K562 (cell line): ENCODE data around the gene SULT2A1. TPM values are rescaled to one million over a fixed set of nuclear protein-coding genes. Genes with fewer than 3 reads are reported as not detected.

Experiments used
- ATAC-seq: fragments of 200-7000 bp; cut with Tn5 transposase; 3 replicates; pipeline ENCODE4 v1.9.1; 2020; ENCODE audit warnings: moderate library complexity
- BruUV-seq: library from RNA; stranded (reverse); fragments of 400-500 nt; replicated peaks from 2 replicates; lab custom pipeline; 2021; lab: Mats Ljungman, UMichigan
- CTCF ChIA-PET: fragments of 300-600 bp; formaldehyde crosslinking; extraction: SDS; loops from one replicate; lab custom pipeline; 2021; ENCODE audit warnings: low intra/inter-chr PET ratio; lab: Yijun Ruan, JAX
- POLR2A ChIA-PET: fragments of 300-600, 350-650 bp; sonication (Branson Sonifier 250); formaldehyde crosslinking; extraction: SDS; loops from one replicate; lab custom pipeline; 2021; ENCODE audit warnings: antibody characterized with exemption, inconsistent platforms; lab: Yijun Ruan, JAX
- DNase-seq, 4 experiments: peaks; one replicate each; pipeline versions ENCODE4 v3.0.0 to v3.0.0-alpha.2; 2011 to 2018; ENCODE audit warnings: low spot score in 3 of 4, mixed read lengths in 3 of 4; ENCODE audit errors: extremely low read depth in 1 of 4
- FAIRE-seq: peaks from 2 replicates; lab custom pipeline; 2011; peaks lifted over from hg19 to GRCh38; lab: Jason Lieb, UNC
- H2AFZ ChIP-seq: 2 replicates; pipeline ENCODE4 v1.6.0; 2011; ENCODE audit warnings: low read depth, low read length, control low read depth, inconsistent platforms
- H3K27ac ChIP-seq: fragments of 200-600 bp; 3 replicates; pipeline ENCODE4 v1.8.0; 2011; ENCODE audit warnings: low read depth, mild to moderate bottlenecking, control low read depth, inconsistent platforms, low read length, moderate library complexity, mixed read lengths; ENCODE audit errors: extremely low read depth
- H3K27me3 ChIP-seq, 2 experiments: fragments of 300-600 bp in 1 of 2; 2 replicates in 1 of 2; 3 replicates in 1 of 2; pipeline versions ENCODE4 v1.6.0 to v1.8.0; 2011; ENCODE audit warnings: inconsistent platforms in 2 of 2, low read length in 2 of 2, mild to moderate bottlenecking in 1 of 2, mixed read lengths in 1 of 2, moderate library complexity in 1 of 2; ENCODE audit not compliant: control insufficient read depth in 2 of 2, insufficient read depth in 2 of 2
- H3K36me3 ChIP-seq: fragments of 300-600 bp; 3 replicates; pipeline ENCODE4 v1.8.0; 2011; ENCODE audit warnings: mild to moderate bottlenecking, low read length, inconsistent platforms; ENCODE audit not compliant: control insufficient read depth, insufficient read depth
- H3K4me1 ChIP-seq, 2 experiments: fragments of 200-600 bp in 1 of 2; replicated peaks in 1 of 2; 2 replicates in 1 of 2; 3 replicates in 1 of 2; pipeline versions ENCODE4 v1.5.1 to v1.8.0; 2011; ENCODE audit warnings: inconsistent platforms in 2 of 2, low read length in 2 of 2, mild to moderate bottlenecking in 1 of 2, mixed read lengths in 1 of 2, moderate library complexity in 1 of 2; ENCODE audit not compliant: control insufficient read depth in 2 of 2, insufficient read depth in 2 of 2
- H3K4me2 ChIP-seq: 2 replicates; pipeline ENCODE4 v1.6.1; 2011; ENCODE audit warnings: low read length, control low read depth, inconsistent platforms, mixed read lengths; ENCODE audit not compliant: insufficient read depth
- H3K4me3 ChIP-seq: fragments of 200-600 bp; sonication (generic), shearing (Covaris generic); 2 replicates; pipeline ENCODE4 v1.5.1; 2016; ENCODE audit warnings: control low read depth, inconsistent platforms
- H3K79me2 ChIP-seq: fragments of 200-600 bp; 3 replicates; pipeline ENCODE4 v1.8.0; 2011; ENCODE audit warnings: low read length, inconsistent platforms; ENCODE audit not compliant: control insufficient read depth, insufficient read depth
- H3K9ac ChIP-seq, 2 experiments: 2 replicates each; pipeline versions ENCODE4 v1.6.0 to v1.6.1; 2011; ENCODE audit warnings: low read depth in 2 of 2, low read length in 2 of 2, control low read depth in 1 of 2, inconsistent platforms in 1 of 2, mild to moderate bottlenecking in 1 of 2, mixed read lengths in 1 of 2; ENCODE audit not compliant: insufficient read depth in 1 of 2
- H3K9me1 ChIP-seq: one replicate; pipeline ENCODE4 v1.6.0; 2011; ENCODE audit warnings: inconsistent platforms, mild to moderate bottlenecking, low read length, moderate library complexity; ENCODE audit not compliant: control insufficient read depth, insufficient read depth
- H3K9me3 ChIP-seq: replicated peaks from 2 replicates; pipeline ENCODE4 v1.5.1; 2011; ENCODE audit warnings: low read depth, low read length, inconsistent platforms; ENCODE audit not compliant: control insufficient read depth, insufficient read depth
- H4K20me1 ChIP-seq: replicated peaks from 2 replicates; pipeline ENCODE4 v1.6.1; 2011; ENCODE audit warnings: low read length, inconsistent platforms, mixed read lengths; ENCODE audit not compliant: control insufficient read depth, insufficient read depth
- ARID1B ChIP-seq: fragments of 450-650 bp; IDR thresholded peaks from 2 replicates; pipeline ENCODE4 v1.6.1; 2016; ENCODE audit warnings: antibody characterized with exemption, mild to moderate bottlenecking, inconsistent platforms
- ATF7 ChIP-seq: fragments of 450-650 bp; IDR thresholded peaks from 2 replicates; pipeline ENCODE4 v1.7.1; 2014; ENCODE audit warnings: mild to moderate bottlenecking, moderate library complexity
- BHLHE40 ChIP-seq: IDR thresholded peaks from 2 replicates; pipeline ENCODE4 v1.6.1; 2011; ENCODE audit warnings: low read length, improper control_type of control experiment
- CBFA2T3 ChIP-seq: fragments of 450-650 bp; IDR thresholded peaks from 2 replicates; pipeline ENCODE4 v1.6.1; 2017
- KLF16 ChIP-seq: IDR thresholded peaks from 2 replicates; pipeline ENCODE4 v1.6.1; 2016; ENCODE audit warnings: antibody characterized with exemption
- PHF21A ChIP-seq: fragments of 450-650 bp; IDR thresholded peaks from 2 replicates; pipeline ENCODE4 v1.6.1; 2017; ENCODE audit warnings: low read depth, borderline replicate concordance
- RAD21 ChIP-seq, 2 experiments: fragments of 250-450 bp in 1 of 2; fragments of 450-650 bp in 1 of 2; sonication (Bioruptor Pico) in 1 of 2; formaldehyde crosslinking in 1 of 2; IDR thresholded peaks in 1 of 2; conservative IDR thresholded peaks in 1 of 2; 2 replicates each; pipeline versions ENCODE4 v1.4.0 to v1.8.0; 2020 to 2022; ENCODE audit warnings: mild to moderate bottlenecking in 2 of 2, moderate library complexity in 1 of 2
- RCOR1 ChIP-seq, 2 experiments: IDR thresholded peaks; 2 replicates each; pipeline ENCODE4 v1.6.1; 2012; ENCODE audit warnings: low read depth in 2 of 2, low read length in 2 of 2, borderline replicate concordance in 1 of 2, improper control_type of control experiment in 1 of 2
- WGBS: fragments of 100-300 bp; shearing (Covaris generic); methylation state at CpG from one replicate; pipeline ENCODE4 v1.1.6; 2016; ENCODE audit warnings: low coverage, mixed read lengths; ENCODE audit not compliant: insufficient coverage; ENCODE audit errors: missing lambda C conversion rate; 5-methylcytosine and 5-hydroxymethylcytosine counted together
- in situ Hi-C: fragments of 300-500 bp; cut with MboI; formaldehyde crosslinking; loops from 4 replicates; pipeline ENCODE4 v1.15.0; 2018; ENCODE audit warnings: inconsistent platforms, mixed read lengths
- intact Hi-C: fragments of 100-400 bp; cut with micrococcal nuclease; formaldehyde crosslinking; loops from 2 replicates; pipeline ENCODE4 v1.14.2; 2022
- polyA plus RNA-seq, 8 experiments: library from polyadenylated mRNA; depleted of rRNA in 4 of 8; stranded (reverse) in 5 of 8; unstranded in 3 of 8; fragments of >200 nt; fragmentation: Nextera tagmentation in 2 of 8; fragmentation: Illumina TruSeq in 1 of 8; extraction: Ambion mirVana in 2 of 8; extraction: Trizol in 1 of 8; gene quantifications; 2 replicates each; pipeline versions ENCODE4 v1.2.1 to v1.2.3, GENCODE V29; 2011 to 2014; ENCODE audit warnings: inconsistent platforms in 1 of 8, missing spikeins in 1 of 8
- total RNA-seq, 7 experiments: library from RNA; depleted of rRNA in 6 of 7; stranded (reverse); fragments of >200 nt in 6 of 7; fragmentation: Illumina TruSeq in 2 of 7; extraction: Trizol in 2 of 7; gene quantifications; 2 replicates each; pipeline versions ENCODE4 v1.2.1 to v1.2.3, GENCODE V29; 2011 to 2021; ENCODE audit warnings: low replicate concordance in 1 of 7
- TF ChIP-seq, protein P1 (sequence below): sonication (generic); formaldehyde crosslinking; IDR thresholded peaks from 2 replicates; pipeline ENCODE4 v1.8.0; 2022; ENCODE audit warnings: mild to moderate bottlenecking, missing genetic modification reagents
- TF ChIP-seq, protein P2 (sequence below): fragments of 200-800 bp; sonication (Bioruptor generic); IDR thresholded peaks from 2 replicates; pipeline ENCODE4 v1.6.1; 2017; ENCODE audit warnings: missing genetic modification characterization, missing compliant biosample characterization
- TF ChIP-seq, protein P3 (sequence below): IDR thresholded peaks from 2 replicates; pipeline ENCODE4 v1.6.1; 2011; ENCODE audit not compliant: insufficient read length; ENCODE audit errors: extremely low read depth
- TF ChIP-seq, protein P4 (sequence below): sonication (generic); formaldehyde crosslinking; IDR thresholded peaks from 2 replicates; pipeline ENCODE4 v1.8.0; 2022; ENCODE audit warnings: missing genetic modification reagents, mild to moderate bottlenecking, moderate library complexity, borderline replicate concordance

Gene SULT2A1
- total and polyA plus RNA-seq, 9 of the 15 experiments (the other 6 are each of a cell fraction or from before 2014, with no cell fraction given) = 0.03 to 0.25 (median 0.07) TPM; not detected in 4

DNA sequence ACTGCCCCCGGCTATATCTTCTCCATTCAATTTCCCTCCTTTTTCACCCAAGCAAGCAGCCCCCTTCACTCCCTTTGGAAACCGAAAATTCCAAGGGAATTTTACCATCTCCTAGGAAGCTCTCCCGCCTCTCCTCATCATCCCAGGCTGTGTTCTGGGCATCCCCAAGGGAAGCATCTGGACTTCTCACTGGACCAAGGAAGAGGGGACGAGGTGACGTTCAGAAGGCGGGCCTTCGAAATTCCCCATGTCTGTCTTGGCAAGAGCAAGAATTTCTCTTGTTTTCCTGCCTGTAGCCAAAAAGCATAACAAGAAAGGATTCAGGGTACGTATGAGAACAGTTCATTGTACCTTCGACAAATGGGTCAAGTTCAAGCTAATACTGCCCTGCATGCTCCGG is 20.9 kb downstream of the SULT2A1 start (continued):
- TF ChIP-seq, protein P1, sequence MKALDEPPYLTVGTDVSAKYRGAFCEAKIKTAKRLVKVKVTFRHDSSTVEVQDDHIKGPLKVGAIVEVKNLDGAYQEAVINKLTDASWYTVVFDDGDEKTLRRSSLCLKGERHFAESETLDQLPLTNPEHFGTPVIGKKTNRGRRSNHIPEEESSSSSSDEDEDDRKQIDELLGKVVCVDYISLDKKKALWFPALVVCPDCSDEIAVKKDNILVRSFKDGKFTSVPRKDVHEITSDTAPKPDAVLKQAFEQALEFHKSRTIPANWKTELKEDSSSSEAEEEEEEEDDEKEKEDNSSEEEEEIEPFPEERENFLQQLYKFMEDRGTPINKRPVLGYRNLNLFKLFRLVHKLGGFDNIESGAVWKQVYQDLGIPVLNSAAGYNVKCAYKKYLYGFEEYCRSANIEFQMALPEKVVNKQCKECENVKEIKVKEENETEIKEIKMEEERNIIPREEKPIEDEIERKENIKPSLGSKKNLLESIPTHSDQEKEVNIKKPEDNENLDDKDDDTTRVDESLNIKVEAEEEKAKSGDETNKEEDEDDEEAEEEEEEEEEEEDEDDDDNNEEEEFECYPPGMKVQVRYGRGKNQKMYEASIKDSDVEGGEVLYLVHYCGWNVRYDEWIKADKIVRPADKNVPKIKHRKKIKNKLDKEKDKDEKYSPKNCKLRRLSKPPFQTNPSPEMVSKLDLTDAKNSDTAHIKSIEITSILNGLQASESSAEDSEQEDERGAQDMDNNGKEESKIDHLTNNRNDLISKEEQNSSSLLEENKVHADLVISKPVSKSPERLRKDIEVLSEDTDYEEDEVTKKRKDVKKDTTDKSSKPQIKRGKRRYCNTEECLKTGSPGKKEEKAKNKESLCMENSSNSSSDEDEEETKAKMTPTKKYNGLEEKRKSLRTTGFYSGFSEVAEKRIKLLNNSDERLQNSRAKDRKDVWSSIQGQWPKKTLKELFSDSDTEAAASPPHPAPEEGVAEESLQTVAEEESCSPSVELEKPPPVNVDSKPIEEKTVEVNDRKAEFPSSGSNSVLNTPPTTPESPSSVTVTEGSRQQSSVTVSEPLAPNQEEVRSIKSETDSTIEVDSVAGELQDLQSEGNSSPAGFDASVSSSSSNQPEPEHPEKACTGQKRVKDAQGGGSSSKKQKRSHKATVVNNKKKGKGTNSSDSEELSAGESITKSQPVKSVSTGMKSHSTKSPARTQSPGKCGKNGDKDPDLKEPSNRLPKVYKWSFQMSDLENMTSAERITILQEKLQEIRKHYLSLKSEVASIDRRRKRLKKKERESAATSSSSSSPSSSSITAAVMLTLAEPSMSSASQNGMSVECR (CRISPR knock-in tag) = no peak

DNA sequence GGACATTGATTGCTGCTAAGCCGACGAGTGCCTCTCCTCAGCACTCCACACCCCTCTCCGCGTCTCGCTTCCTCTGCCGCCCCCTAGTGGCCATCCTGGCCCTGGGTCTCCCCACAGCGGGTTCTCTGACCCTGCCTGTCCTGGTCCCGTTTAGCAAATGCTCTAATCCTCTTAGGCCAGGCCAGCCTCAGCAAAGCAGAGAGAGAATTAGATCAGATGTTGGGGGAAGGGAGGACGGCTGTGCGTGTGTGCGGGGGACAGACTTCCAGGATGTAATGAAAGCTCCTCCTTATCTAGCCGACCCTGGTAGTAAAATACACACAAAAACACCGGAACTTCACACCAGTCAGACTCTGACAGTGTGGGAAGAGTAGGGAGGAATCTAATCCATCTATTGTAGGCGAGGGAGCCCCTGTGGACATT is 22.6 kb downstream of the SULT2A1 start:
- no peaks in the 10 kb centered on the region for H3K79me2 ChIP-seq
- H3K4me2 ChIP-seq = no peak overlapping the region; the same call in 1 of the 2 replicates
- no peak overlapping the region for H3K4me3 ChIP-seq
- H2AFZ ChIP-seq = peak overlapping the region; percentile 66
- FAIRE-seq = peak; percentile 92
- BruUV-seq = no TSS peak
- H3K27me3 ChIP-seq = no peaks in the 10 kb centered on the region; a peak in 1 of 5 replicates
- H3K9me3 ChIP-seq = no peaks in the 10 kb centered on the region; the same call in 1 of the 2 replicates
- peak overlapping the region in 1 of 2 experiments; percentile 31; a peak in 1 of 4 replicates for H3K9ac ChIP-seq
- intact Hi-C loops = loop anchor here (1.0 kb wide), 1 partner anchor 50 kb away; no protein-coding TSS in a partner anchor
- CTCF ChIA-PET = interaction anchor here (0.6 to 1.7 kb wide), 5 partner anchors 31 to 414 kb away, joined by 3 to 15 read pairs (median 4); partner anchors contain the start of gene EHD2
- no peaks in the 10 kb centered on the region for H3K36me3 ChIP-seq
- H3K9me1 ChIP-seq = no peaks in the 10 kb centered on the region
- POLR2A ChIA-PET = no interaction called here
- in situ Hi-C loops = no loop called here
- no peak overlapping the region for H3K27ac ChIP-seq
- peak; percentile 89 to 93 (median 90) for DNase-seq
- 6% methylated on average over 14 of the region's 14 CpGs for WGBS
- H3K4me1 ChIP-seq = peaks cover 0 to 6% of the 10 kb centered on the region in 2 experiments; a peak in 3 of 5 replicates
- no peaks in the 10 kb centered on the region for H4K20me1 ChIP-seq
- peak; percentile 100 for ATAC-seq
- TF ChIP-seq ATF7 (peak; percentile 32; the same call in 1 of the 2 replicates), ARID1B (peak; percentile 10; the same call in 1 of the 2 replicates), RAD21 (CRISPR knock-in tag; conservative IDR thresholded peaks at IDR 0.05 in 1 of 2, IDR thresholded peaks at IDR 0.05 in 1 of 2) (peak; percentile 78 to 90), RCOR1 (IDR thresholded peaks at IDR 0.05; ENCODE audit: borderline replicate concordance in 1 of 2, low read depth in 2 of 2, low read length in 2 of 2) (peak in 1 of 2 experiments; percentile 38; a peak in 1 of 4 replicates), CBFA2T3 (peak; percentile 42; the same call in 1 of the 2 replicates), PHF21A (0 out of 2 replicates have a peak, but pooled peaks have one; percentile 47), BHLHE40 (peak; percentile 42; the same call in 1 of the 2 replicates), KLF16 (0 out of 2 replicates have a peak, but pooled peaks have one; percentile 39)
- TF ChIP-seq, protein P2, sequence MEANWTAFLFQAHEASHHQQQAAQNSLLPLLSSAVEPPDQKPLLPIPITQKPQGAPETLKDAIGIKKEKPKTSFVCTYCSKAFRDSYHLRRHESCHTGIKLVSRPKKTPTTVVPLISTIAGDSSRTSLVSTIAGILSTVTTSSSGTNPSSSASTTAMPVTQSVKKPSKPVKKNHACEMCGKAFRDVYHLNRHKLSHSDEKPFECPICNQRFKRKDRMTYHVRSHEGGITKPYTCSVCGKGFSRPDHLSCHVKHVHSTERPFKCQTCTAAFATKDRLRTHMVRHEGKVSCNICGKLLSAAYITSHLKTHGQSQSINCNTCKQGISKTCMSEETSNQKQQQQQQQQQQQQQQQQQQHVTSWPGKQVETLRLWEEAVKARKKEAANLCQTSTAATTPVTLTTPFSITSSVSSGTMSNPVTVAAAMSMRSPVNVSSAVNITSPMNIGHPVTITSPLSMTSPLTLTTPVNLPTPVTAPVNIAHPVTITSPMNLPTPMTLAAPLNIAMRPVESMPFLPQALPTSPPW = peak; percentile 28; the same call in 1 of the 2 replicates
- TF ChIP-seq, protein P3, sequence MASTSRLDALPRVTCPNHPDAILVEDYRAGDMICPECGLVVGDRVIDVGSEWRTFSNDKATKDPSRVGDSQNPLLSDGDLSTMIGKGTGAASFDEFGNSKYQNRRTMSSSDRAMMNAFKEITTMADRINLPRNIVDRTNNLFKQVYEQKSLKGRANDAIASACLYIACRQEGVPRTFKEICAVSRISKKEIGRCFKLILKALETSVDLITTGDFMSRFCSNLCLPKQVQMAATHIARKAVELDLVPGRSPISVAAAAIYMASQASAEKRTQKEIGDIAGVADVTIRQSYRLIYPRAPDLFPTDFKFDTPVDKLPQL = no peak
- TF ChIP-seq, protein P4, sequence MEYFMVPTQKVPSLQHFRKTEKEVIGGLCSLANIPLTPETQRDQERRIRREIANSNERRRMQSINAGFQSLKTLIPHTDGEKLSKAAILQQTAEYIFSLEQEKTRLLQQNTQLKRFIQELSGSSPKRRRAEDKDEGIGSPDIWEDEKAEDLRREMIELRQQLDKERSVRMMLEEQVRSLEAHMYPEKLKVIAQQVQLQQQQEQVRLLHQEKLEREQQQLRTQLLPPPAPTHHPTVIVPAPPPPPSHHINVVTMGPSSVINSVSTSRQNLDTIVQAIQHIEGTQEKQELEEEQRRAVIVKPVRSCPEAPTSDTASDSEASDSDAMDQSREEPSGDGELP (CRISPR knock-in tag) = peak; percentile 40; the same call in 1 of the 2 replicates
